GM12878 (cell line): ENCODE data around the gene MDM1. TPM values are rescaled to one million over a fixed set of nuclear protein-coding genes. Genes with fewer than 3 reads are reported as not detected.

Source experiments
- ATAC-seq: fragments of 200-7000 bp; cut with Tn5 transposase; 3 replicates; pipeline ENCODE4 v1.9.1; 2020; ENCODE audit warnings: mild to moderate bottlenecking, moderate library complexity
- BruUV-seq: library from RNA; stranded (reverse); fragments of 400-500 nt; replicated peaks from 2 replicates; lab custom pipeline; 2021; lab: Mats Ljungman, UMichigan
- CTCF ChIA-PET: fragments of 300-600 bp; sonication (Branson Sonifier 250); formaldehyde crosslinking; extraction: SDS; loops from one replicate; lab custom pipeline; 2021; ENCODE audit warnings: inconsistent platforms; lab: Yijun Ruan, JAX
- POLR2A ChIA-PET: fragments of 350-600 bp; formaldehyde crosslinking; extraction: SDS; loops from one replicate; lab custom pipeline; 2021; ENCODE audit warnings: inconsistent platforms; lab: Charles Lee
- RAD21 ChIA-PET: fragments of 300-600 bp; sonication (Branson Sonifier 250); formaldehyde crosslinking; loops from one replicate; lab custom pipeline; 2023; ENCODE audit warnings: antibody characterized with exemption; ENCODE audit not compliant: unreplicated experiment; lab: Charles Lee
- SMC1A ChIA-PET: fragments of 300-600 bp; sonication (Branson Sonifier 250); formaldehyde crosslinking; loops from one replicate; lab custom pipeline; 2023; ENCODE audit not compliant: unreplicated experiment, uncharacterized antibody; lab: Charles Lee
- DNase-seq: peaks from one replicate; pipeline ENCODE4 v3.0.0-alpha.2; 2011; ENCODE audit warnings: low read depth, low spot score
- FAIRE-seq: peaks from 3 replicates; lab custom pipeline; 2011; peaks lifted over from hg19 to GRCh38; lab: Jason Lieb, UNC
- H2AFZ ChIP-seq: 2 replicates; pipeline ENCODE4 v1.6.0; 2011; ENCODE audit warnings: low read depth, low read length, control low read depth; ENCODE audit not compliant: control insufficient read depth
- H3K27ac ChIP-seq: 2 replicates; pipeline ENCODE4 v1.5.1; 2011; ENCODE audit warnings: control low read depth; ENCODE audit not compliant: control insufficient read depth, insufficient read depth
- H3K27me3 ChIP-seq, 2 experiments: replicated peaks in 1 of 2; 2 replicates each; pipeline versions ENCODE4 v1.6.0 to v1.6.1; 2011; ENCODE audit warnings: low read length in 1 of 2; ENCODE audit not compliant: control insufficient read depth in 2 of 2, insufficient read depth in 2 of 2
- H3K36me3 ChIP-seq, 2 experiments: 2 replicates each; pipeline ENCODE4 v1.5.1; 2011; ENCODE audit warnings: low read length in 1 of 2; ENCODE audit not compliant: control insufficient read depth in 2 of 2, insufficient read depth in 2 of 2
- H3K4me1 ChIP-seq: 2 replicates; pipeline ENCODE4 v1.6.1; 2011; ENCODE audit warnings: mild to moderate bottlenecking, low read length, moderate library complexity, mixed read lengths; ENCODE audit not compliant: control insufficient read depth, insufficient read depth
- H3K4me2 ChIP-seq: 2 replicates; pipeline ENCODE4 v1.6.0; 2011; ENCODE audit warnings: control low read depth; ENCODE audit not compliant: control insufficient read depth, insufficient read depth
- H3K4me3 ChIP-seq: fragments of 200-600 bp; sonication (generic); 2 replicates; pipeline ENCODE4 v1.5.1; 2016
- H3K79me2 ChIP-seq: 2 replicates; pipeline ENCODE4 v1.6.0; 2011; ENCODE audit warnings: low read length; ENCODE audit not compliant: control insufficient read depth, insufficient read depth
- H3K9ac ChIP-seq: 2 replicates; pipeline ENCODE4 v1.8.0; 2011; ENCODE audit warnings: low read length, control low read depth, mixed read lengths; ENCODE audit not compliant: control insufficient read depth, insufficient read depth
- H3K9me3 ChIP-seq: replicated peaks from 3 replicates; pipeline ENCODE4 v1.5.1; 2011; ENCODE audit warnings: mild to moderate bottlenecking, low read length; ENCODE audit not compliant: control insufficient read depth, insufficient read depth
- H4K20me1 ChIP-seq: 2 replicates; pipeline ENCODE4 v1.6.0; 2011; ENCODE audit not compliant: control insufficient read depth, insufficient read depth
- IRF3 ChIP-seq: fragments of 450-650 bp; IDR thresholded peaks from 2 replicates; pipeline ENCODE4 v1.6.1; 2014; ENCODE audit warnings: mild to moderate bottlenecking
- PKNOX1 ChIP-seq: fragments of 450-650 bp; IDR thresholded peaks from 2 replicates; pipeline ENCODE4 v1.6.1; 2016; ENCODE audit warnings: mild to moderate bottlenecking
- POLR2AphosphoS2 ChIP-seq: IDR thresholded peaks from 2 replicates; pipeline ENCODE4 v1.6.1; 2011; ENCODE audit warnings: low read depth, mild to moderate bottlenecking, low read length, improper control_type of control experiment, moderate library complexity
- USF2 ChIP-seq: IDR thresholded peaks from 2 replicates; pipeline ENCODE4 v1.6.1; 2011; ENCODE audit warnings: low read depth, low read length, improper control_type of control experiment, borderline replicate concordance
- ZBTB4 ChIP-seq: fragments of 450-650 bp; formaldehyde crosslinking; IDR thresholded peaks from 2 replicates; pipeline ENCODE4 v1.4.0; 2022; ENCODE audit warnings: mild to moderate bottlenecking, moderate library complexity
- in situ Hi-C: fragments of 300-500 bp; cut with MboI; formaldehyde crosslinking; loops from 9 replicates; pipeline ENCODE4 v1.14.3; 2018; ENCODE audit warnings: mixed read lengths
- intact Hi-C: fragments of 100-400 bp; cut with micrococcal nuclease; formaldehyde crosslinking; loops from one replicate; pipeline ENCODE4 v1.14.2; 2022; ENCODE audit not compliant: unreplicated experiment
- polyA plus RNA-seq, 11 experiments: library from polyadenylated mRNA; depleted of rRNA in 4 of 11; unstranded in 6 of 11; stranded (reverse) in 5 of 11; fragments of >200 nt; fragmentation: Nextera tagmentation in 4 of 11; fragmentation: Illumina TruSeq in 1 of 11; extraction: Ambion mirVana in 4 of 11; extraction: Trizol in 1 of 11; gene quantifications; 1 replicate in 1 of 11; 2 replicates in 10 of 11; pipeline versions ENCODE4 v1.2.1 to v1.2.3, GENCODE V29; 2011 to 2016; ENCODE audit warnings: inconsistent platforms in 2 of 11, missing spikeins in 2 of 11, low read depth in 1 of 11
- total RNA-seq, 4 experiments: library from RNA; depleted of rRNA in 3 of 4; stranded (reverse); fragments of >200 nt in 3 of 4; fragmentation: Illumina TruSeq in 1 of 4; extraction: Trizol in 1 of 4; gene quantifications; 2 replicates each; pipeline versions ENCODE4 v1.2.1 to v1.2.3, GENCODE V29; 2013 to 2021

MDM1 gene
- total and polyA plus RNA-seq, 10 of the 15 experiments (the other 5 are each of a cell fraction or from before 2014, with no cell fraction given) = 10.1 to 25.3 (median 16.5) TPM

- Histone ChIP-seq H3K9me3 (no peaks in the 10 kb centered on the region), H3K4me3 (no peak overlapping the region), H3K27ac (no peak overlapping the region), H3K4me2 (no peak overlapping the region), H3K27me3 (no peaks in the 10 kb centered on the region), H2AFZ (no peak overlapping the region), H3K4me1 (peaks cover 14% of the 10 kb centered on the region), H3K36me3 (no peaks in the 10 kb centered on the region), H3K79me2 (no peaks in the 10 kb centered on the region), H4K20me1 (no peaks in the 10 kb centered on the region), H3K9ac (no peak overlapping the region)
- POLR2A ChIA-PET = interaction anchor here (0.6 to 1.8 kb wide), 5 partner anchors 12 to 257 kb away, joined by 3 to 8 read pairs (median 6); no protein-coding TSS in a partner anchor
- SMC1A ChIA-PET = interaction anchor here (0.6 to 7.1 kb wide), 26 partner anchors 7 to 451 kb away, joined by 3 to 108 read pairs (median 4); partner anchors contain the start of genes MDM1, MDM2 and NUP107
- FAIRE-seq (no peak), DNase-seq (no peak), ATAC-seq (peak; percentile 9; the same call in 2 of the 3 replicates)
- BruUV-seq = no TSS peak
- in situ Hi-C loops = loop anchor here (25.0 kb wide), 1 partner anchor 256 kb away; the partner anchor contains the start of gene RAP1B
- intact Hi-C loops = loop anchor here (5.0 kb wide), 2 partner anchors 276 to 331 kb away; partner anchors contain the start of gene NUP107
- TF ChIP-seq PKNOX1 = peak; percentile 73
- TF ChIP-seq USF2 = no peak
- no peak for TF ChIP-seq IRF3
- TF ChIP-seq POLR2AphosphoS2 = no peak
- TF ChIP-seq ZBTB4 (CRISPR knock-in tag) = no peak
- CTCF ChIA-PET = interaction anchor here (0.6 to 1.4 kb wide), 5 partner anchors 14 to 511 kb away, joined by 3 to 5 read pairs (median 3); no protein-coding TSS in a partner anchor
- RAD21 ChIA-PET = interaction anchor here (0.6 to 1.7 kb wide), 11 partner anchors 9 to 409 kb away, joined by 3 to 5 read pairs (median 3); no protein-coding TSS in a partner anchor
Observed at GRCh38 chr12:68356060-68356695, 24.0 kb upstream of the MDM1 start.
